Natural killer cell (primary cell): Measurements from ENCODE around the gene PTPRN2. TPM values are rescaled to one million over a fixed set of nuclear protein-coding genes. Genes with fewer than 3 reads are reported as not detected.
A peak's percentile ranks its signal among the peaks of the same experiment; 100 is the strongest.
"Not testable (repeated sequence)": the region's sequence is repeated elsewhere in the genome, so short reads cannot be mapped to it uniquely, and the experiment has no call there.

Source experiments
- ATAC-seq, 3 donors: fragments of 150-1000 bp in 2 of 3; fragments of 200-7000 bp in 1 of 3; cut with Tn5 transposase; 1 replicate in 1 of 3; 2 replicates in 2 of 3; pipeline ENCODE4 v1.10.0; 2021; ENCODE audit warnings: mild to moderate bottlenecking in 2 of 3, moderate library complexity in 2 of 3
- DNase-seq, 2 donors: peaks; one replicate each; pipeline versions ENCODE4 v3.0.0 to v3.0.0-alpha.2; 2013 to 2021; ENCODE audit warnings: mixed read lengths in 1 of 2
- H3K27ac ChIP-seq: one replicate; pipeline ENCODE4 v1.5.1; 2013; ENCODE audit warnings: mild to moderate bottlenecking, low read length
- H3K27me3 ChIP-seq: one replicate; pipeline ENCODE4 v1.6.1; 2013; ENCODE audit warnings: low read length; ENCODE audit not compliant: control insufficient read depth, insufficient read depth
- H3K36me3 ChIP-seq: one replicate; pipeline ENCODE4 v1.6.1; 2013; ENCODE audit warnings: low read length; ENCODE audit not compliant: control insufficient read depth, insufficient read depth
- H3K4me1 ChIP-seq: one replicate; pipeline ENCODE4 v1.6.1; 2013; ENCODE audit warnings: low read length; ENCODE audit not compliant: control insufficient read depth, insufficient read depth
- H3K4me3 ChIP-seq: one replicate; pipeline ENCODE4 v1.5.1; 2013; ENCODE audit warnings: low read length
- H3K9me3 ChIP-seq: one replicate; pipeline ENCODE4 v1.6.1; 2013; ENCODE audit warnings: low read length; ENCODE audit not compliant: control insufficient read depth, insufficient read depth
- H3K27ac Mint-ChIP-seq, 2 donors: one replicate each; pipeline ENCODE4 v1.8.0; 2022; ENCODE audit warnings: mild to moderate bottlenecking in 2 of 2, mixed read lengths in 2 of 2, moderate library complexity in 1 of 2
- H3K27me3 Mint-ChIP-seq, 2 donors: one replicate each; pipeline ENCODE4 v1.8.0; 2022; ENCODE audit warnings: low read depth in 2 of 2, mixed read lengths in 2 of 2
- H3K36me3 Mint-ChIP-seq: one replicate; pipeline ENCODE4 v1.8.0; 2022; ENCODE audit warnings: mixed read lengths
- H3K4me1 Mint-ChIP-seq, 2 donors: one replicate each; pipeline ENCODE4 v1.8.0; 2022; ENCODE audit warnings: mixed read lengths in 2 of 2
- H3K4me3 Mint-ChIP-seq: one replicate; pipeline ENCODE4 v1.8.0; 2022; ENCODE audit warnings: mild to moderate bottlenecking, moderate library complexity, mixed read lengths
- H3K9me3 Mint-ChIP-seq, 2 donors: one replicate each; pipeline ENCODE4 v1.8.0; 2022; ENCODE audit warnings: mixed read lengths in 2 of 2
- CTCF ChIP-seq: fragments of 200-600 bp; IDR thresholded peaks from one replicate; pipeline ENCODE4 v1.8.0; 2022; ENCODE audit warnings: antibody characterized with exemption
- WGBS: methylation state at CpG from one replicate; pipeline ENCODE4 v1.1.7; 2013; ENCODE audit warnings: missing lambda C conversion rate; ENCODE audit not compliant: insufficient coverage; 5-methylcytosine and 5-hydroxymethylcytosine counted together
- intact Hi-C: fragments of 100-400 bp; cut with micrococcal nuclease; formaldehyde crosslinking; loops from one replicate; pipeline ENCODE4 v1.14.2; 2022
- total RNA-seq, 4 donors: library from RNA; stranded (reverse); fragments of 120-200 nt in 1 of 4; gene quantifications; one replicate each; pipeline versions ENCODE4 v1.2.3 to v1.2.4, GENCODE V29; 2013 to 2022

Gene PTPRN2
- total RNA-seq, 3 donors from 2014 or later (not counting 1 experiment from before 2014, with no cell fraction given), result 1.3 to 2.5 (median 1.9) TPM

- Histone ChIP-seq H3K4me3 (no peak overlapping the region), H3K4me1 (no peaks in the 10 kb centered on the region), H3K9me3 (no peaks in the 10 kb centered on the region), H3K27ac (no peak overlapping the region), H3K27me3 (no peaks in the 10 kb centered on the region), H3K36me3 (no peaks in the 10 kb centered on the region)
- WGBS, result 80% methylated on average over 13 of the region's 17 CpGs
- Mint-ChIP-seq H3K4me1 (no peaks in the 10 kb centered on the region), H3K27me3 (no peaks in the 10 kb centered on the region), H3K36me3 (no peaks in the 10 kb centered on the region), H3K4me3 (no peak overlapping the region), H3K27ac (no peak overlapping the region), H3K9me3 (no peaks in the 10 kb centered on the region)
- ATAC-seq (no peak), DNase-seq (peak in 1 of 2 donors; percentile 39)
- intact Hi-C loops, result no loop called here
- TF ChIP-seq CTCF, result no peak
These were observed 179.9 kb downstream of the PTPRN2 start for GRCh38 chr7:158407581-158408317.

- intact Hi-C loops, result no loop called here
- no peak for TF ChIP-seq CTCF
- Histone ChIP-seq H3K27ac (no peak overlapping the region), H3K4me1 (no peaks in the 10 kb centered on the region), H3K9me3 (no peaks in the 10 kb centered on the region), H3K36me3 (no peaks in the 10 kb centered on the region), H3K4me3 (no peak overlapping the region), H3K27me3 (no peaks in the 10 kb centered on the region)
- Mint-ChIP-seq H3K36me3 (no peaks in the 10 kb centered on the region), H3K4me3 (no peak overlapping the region), H3K27ac (no peak overlapping the region), H3K27me3 (no peaks in the 10 kb centered on the region), H3K4me1 (no peaks in the 10 kb centered on the region), H3K9me3 (no peaks in the 10 kb centered on the region)
- ATAC-seq (no peak), DNase-seq (no peak)
- 95% methylated on average over 8 of the region's 11 CpGs for WGBS
These were observed 180.8 kb downstream of the PTPRN2 start for GRCh38 chr7:158406801-158407200.

- Mint-ChIP-seq H3K36me3 (no peaks in the 10 kb centered on the region), H3K4me1 (no peaks in the 10 kb centered on the region), H3K27me3 (peaks cover 0 to 2% of the 10 kb centered on the region in 2 donors), H3K9me3 (no peaks in the 10 kb centered on the region), H3K4me3 (no peak overlapping the region), H3K27ac (no peak overlapping the region)
- Histone ChIP-seq H3K27ac (no peak overlapping the region), H3K9me3 (no peaks in the 10 kb centered on the region), H3K4me1 (no peaks in the 10 kb centered on the region), H3K27me3 (no peaks in the 10 kb centered on the region), H3K36me3 (no peaks in the 10 kb centered on the region), H3K4me3 (no peak overlapping the region)
- TF ChIP-seq CTCF, result no peak
- WGBS, result 97% methylated on average over 10 of the region's 10 CpGs
- DNase-seq (no peak), ATAC-seq (no peak)
- intact Hi-C loops, result no loop called here
These were observed 181.3 kb downstream of the PTPRN2 start for GRCh38 chr7:158406364-158406763.

- H3K27me3 Mint-ChIP-seq, ATAC-seq, H3K27ac Mint-ChIP-seq, intact Hi-C loops, H3K4me3 Mint-ChIP-seq, H3K27me3 ChIP-seq, H3K36me3 ChIP-seq, H3K4me1 ChIP-seq, H3K36me3 Mint-ChIP-seq, H3K9me3 Mint-ChIP-seq, H3K27ac ChIP-seq, DNase-seq, H3K4me1 Mint-ChIP-seq, H3K9me3 ChIP-seq, H3K4me3 ChIP-seq: not testable (repeated sequence)
- 96% methylated on average over 30 of the region's 30 CpGs for WGBS
These were observed 181.9 kb downstream of the PTPRN2 start for GRCh38 chr7:158405771-158406170.
